RWPE1 (cell line): ENCODE results near the gene RPL10.
A peak's percentile ranks its signal among the peaks of the same experiment; 100 is the strongest.

Source experiments
- CTCF ChIA-PET: fragments of 350-600 bp; sonication (Branson Sonifier 250); formaldehyde crosslinking; extraction: SDS; loops from one replicate; lab custom pipeline; 2021; lab: Yijun Ruan, JAX
- POLR2A ChIA-PET: fragments of 400-600 bp; formaldehyde crosslinking; extraction: SDS; loops from one replicate; lab custom pipeline; 2020; ENCODE audit warnings: antibody characterized with exemption; ENCODE audit not compliant: low non-redundant PET; lab: Yijun Ruan, JAX
- DNase-seq: peaks from one replicate; pipeline ENCODE4 v3.0.0; 2012; ENCODE audit warnings: low spot score
- H3K27ac ChIP-seq: fragments of 450-650 bp; 2 replicates; pipeline ENCODE4 v1.5.1; 2017
- TF ChIP-seq, protein P1 (sequence below): fragments of 450-650 bp; conservative IDR thresholded peaks from 2 replicates; pipeline ENCODE4 v1.5.1; 2017; ENCODE audit warnings: low read depth, mild to moderate bottlenecking

The RPL10 gene

DNA sequence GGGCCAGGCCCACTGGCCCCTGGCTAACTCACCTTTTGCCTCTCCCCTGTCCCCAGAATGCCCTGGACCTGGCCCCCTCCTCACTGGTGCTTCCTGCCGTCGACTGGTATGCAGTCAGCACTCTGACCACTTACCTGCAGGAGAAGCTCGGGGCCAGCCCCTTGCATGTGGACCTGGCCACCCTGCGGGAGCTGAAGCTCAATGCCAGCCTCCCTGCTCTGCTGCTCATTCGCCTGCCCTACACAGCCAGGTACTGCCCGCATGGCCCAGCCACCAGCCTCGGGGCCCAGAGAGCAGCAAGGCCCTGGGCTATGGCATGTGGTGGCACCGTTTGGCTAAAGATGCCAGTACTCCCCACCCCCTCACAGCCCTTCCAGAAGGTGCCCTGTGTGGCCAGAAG lies 34.0 kb downstream of the RPL10 start:
- TF ChIP-seq, protein P1, sequence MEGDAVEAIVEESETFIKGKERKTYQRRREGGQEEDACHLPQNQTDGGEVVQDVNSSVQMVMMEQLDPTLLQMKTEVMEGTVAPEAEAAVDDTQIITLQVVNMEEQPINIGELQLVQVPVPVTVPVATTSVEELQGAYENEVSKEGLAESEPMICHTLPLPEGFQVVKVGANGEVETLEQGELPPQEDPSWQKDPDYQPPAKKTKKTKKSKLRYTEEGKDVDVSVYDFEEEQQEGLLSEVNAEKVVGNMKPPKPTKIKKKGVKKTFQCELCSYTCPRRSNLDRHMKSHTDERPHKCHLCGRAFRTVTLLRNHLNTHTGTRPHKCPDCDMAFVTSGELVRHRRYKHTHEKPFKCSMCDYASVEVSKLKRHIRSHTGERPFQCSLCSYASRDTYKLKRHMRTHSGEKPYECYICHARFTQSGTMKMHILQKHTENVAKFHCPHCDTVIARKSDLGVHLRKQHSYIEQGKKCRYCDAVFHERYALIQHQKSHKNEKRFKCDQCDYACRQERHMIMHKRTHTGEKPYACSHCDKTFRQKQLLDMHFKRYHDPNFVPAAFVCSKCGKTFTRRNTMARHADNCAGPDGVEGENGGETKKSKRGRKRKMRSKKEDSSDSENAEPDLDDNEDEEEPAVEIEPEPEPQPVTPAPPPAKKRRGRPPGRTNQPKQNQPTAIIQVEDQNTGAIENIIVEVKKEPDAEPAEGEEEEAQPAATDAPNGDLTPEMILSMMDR: no peak
- CTCF ChIA-PET: no interaction called here
- POLR2A ChIA-PET: no interaction called here
- no peak for DNase-seq
- peak overlapping the region; percentile 10; the same call in 1 of the 2 replicates for H3K27ac ChIP-seq

DNA sequence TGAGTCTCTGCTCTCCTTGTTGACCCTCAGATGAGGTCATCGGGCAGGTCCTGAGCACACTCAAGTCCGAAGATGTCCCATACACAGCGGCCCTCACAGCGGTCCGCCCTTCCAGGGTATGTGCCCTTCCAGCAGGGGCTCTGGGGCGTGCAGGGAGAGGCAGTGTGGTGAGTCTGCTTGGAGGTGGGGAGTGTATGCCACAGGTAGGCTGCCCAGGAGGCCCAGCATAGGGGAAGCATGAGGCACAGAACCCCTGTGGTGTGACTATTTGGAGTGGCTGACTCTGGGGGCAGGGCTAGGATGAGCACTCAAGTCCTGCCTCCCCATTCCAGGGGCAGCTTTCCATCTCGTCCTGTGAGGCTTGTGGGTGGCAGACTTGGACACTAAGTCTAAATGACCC lies 35.4 kb downstream of the RPL10 start:
- CTCF ChIA-PET: no interaction called here
- POLR2A ChIA-PET: no interaction called here
- TF ChIP-seq, protein P1: no peak
- no peak for DNase-seq
- peak overlapping the region; percentile 12; the same call in 1 of the 2 replicates for H3K27ac ChIP-seq

DNA sequence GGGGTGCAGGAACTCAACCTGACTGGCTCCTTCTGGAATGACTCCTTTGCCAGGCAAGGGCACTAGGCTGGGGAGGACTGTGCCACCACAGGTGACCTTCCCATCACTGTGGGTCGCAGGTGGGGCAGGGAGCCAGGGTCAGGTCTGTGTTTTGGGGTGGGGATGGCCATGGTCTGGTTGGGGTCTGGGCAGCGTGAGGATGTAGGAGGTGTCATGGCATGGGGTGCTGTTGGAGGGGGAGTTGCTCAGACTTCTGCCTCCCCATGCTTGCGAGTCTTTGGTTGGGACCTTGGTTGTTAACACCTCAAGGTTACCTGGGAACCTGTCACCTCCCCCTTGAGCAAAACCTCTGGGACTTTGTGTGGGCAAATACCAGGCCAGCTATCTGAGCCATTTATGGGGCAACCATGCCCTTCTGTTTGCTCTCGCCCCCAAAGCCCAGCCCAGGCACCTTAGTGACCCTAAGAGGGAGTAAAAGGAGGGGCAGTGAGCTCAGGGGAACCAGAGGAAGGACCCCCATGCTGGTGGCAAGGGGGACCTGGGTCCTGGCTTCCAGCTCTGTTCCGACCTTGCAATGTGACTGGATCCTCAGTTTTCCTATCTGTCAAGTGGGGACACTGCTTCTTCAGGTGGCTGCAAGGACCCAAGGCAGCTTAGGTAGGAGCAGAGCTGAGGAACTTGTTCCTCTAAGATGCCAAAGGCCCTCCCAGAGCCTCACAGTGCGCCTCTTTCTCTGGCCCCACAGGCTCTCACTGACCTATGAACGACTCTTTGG lies 36.4 kb downstream of the RPL10 start:
- POLR2A ChIA-PET: no interaction called here
- H3K27ac ChIP-seq: no peak overlapping the region; the same call in 1 of the 2 replicates
- CTCF ChIA-PET: no interaction called here
- no peak for DNase-seq
- TF ChIP-seq, protein P1: no peak

DNA sequence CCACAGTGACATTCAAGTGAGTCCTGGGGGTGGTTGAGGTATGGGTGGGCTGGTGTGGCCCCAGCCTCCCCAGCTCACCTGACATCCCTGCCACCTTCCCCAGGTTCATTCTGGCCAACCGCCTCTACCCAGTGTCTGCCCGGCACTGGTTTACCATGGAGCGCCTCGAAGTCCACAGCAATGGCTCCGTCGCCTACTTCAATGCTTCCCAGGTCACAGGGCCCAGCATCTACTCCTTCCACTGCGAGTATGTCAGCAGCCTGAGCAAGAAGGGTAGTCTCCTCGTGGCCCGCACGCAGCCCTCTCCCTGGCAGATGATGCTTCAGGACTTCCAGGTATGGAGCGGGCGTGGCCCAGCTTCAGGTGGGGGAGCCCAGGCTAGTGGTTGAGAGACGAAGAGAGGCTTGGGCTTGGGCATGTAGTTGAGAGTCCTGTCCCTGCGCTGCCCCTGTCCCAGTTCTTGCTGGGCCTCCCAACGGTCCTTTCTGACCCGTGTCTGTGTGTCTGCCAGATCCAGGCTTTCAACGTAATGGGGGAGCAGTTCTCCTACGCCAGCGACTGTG lies 37.1 kb downstream of the RPL10 start:
- peak overlapping the region; percentile 83 for H3K27ac ChIP-seq
- POLR2A ChIA-PET: interaction anchor here (0.5 kb wide), 1 partner anchor 51 kb away, joined by 5 read pairs; no protein-coding TSS in a partner anchor
- TF ChIP-seq, protein P1: no peak
- CTCF ChIA-PET: interaction anchor here (0.6 kb wide), 1 partner anchor 15 kb away, joined by 3 read pairs; no protein-coding TSS in a partner anchor
- DNase-seq: no peak

DNA sequence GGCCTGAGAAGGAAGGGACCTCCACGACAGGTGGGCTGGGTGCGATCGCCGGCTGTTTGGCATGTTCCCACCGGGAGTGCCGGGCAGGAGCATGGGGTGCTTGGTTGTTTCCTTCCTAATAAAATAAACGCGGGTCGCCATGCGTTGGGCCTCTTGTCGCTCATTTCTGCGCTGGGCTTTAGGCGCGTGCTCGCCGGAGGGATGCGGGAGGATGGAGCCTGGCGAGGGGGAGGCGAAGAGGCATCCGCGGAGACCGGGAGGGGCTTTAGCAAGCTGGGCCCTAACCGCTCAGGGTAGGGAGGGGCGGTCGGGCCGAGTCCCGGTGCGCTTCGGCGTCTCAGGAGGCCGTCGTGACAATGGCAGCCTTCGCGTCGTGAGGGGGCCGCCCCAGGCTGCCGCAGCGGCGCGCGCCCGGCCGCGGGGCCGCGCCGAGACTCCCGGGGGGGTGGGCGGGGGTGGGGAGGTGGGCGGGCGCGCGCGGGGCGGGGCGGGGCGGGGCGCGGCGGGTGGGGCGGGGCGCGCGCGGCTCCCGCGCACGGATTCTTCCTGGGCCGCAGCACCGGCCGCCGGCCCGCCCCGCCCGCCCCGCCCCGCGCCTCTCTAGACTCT lies 38.3 kb downstream of the RPL10 start:
- CTCF ChIA-PET: no interaction called here
- H3K27ac ChIP-seq: peak overlapping the region; percentile 83
- POLR2A ChIA-PET: no interaction called here
- peak; percentile 44 for DNase-seq
- TF ChIP-seq, protein P1: no peak

DNA sequence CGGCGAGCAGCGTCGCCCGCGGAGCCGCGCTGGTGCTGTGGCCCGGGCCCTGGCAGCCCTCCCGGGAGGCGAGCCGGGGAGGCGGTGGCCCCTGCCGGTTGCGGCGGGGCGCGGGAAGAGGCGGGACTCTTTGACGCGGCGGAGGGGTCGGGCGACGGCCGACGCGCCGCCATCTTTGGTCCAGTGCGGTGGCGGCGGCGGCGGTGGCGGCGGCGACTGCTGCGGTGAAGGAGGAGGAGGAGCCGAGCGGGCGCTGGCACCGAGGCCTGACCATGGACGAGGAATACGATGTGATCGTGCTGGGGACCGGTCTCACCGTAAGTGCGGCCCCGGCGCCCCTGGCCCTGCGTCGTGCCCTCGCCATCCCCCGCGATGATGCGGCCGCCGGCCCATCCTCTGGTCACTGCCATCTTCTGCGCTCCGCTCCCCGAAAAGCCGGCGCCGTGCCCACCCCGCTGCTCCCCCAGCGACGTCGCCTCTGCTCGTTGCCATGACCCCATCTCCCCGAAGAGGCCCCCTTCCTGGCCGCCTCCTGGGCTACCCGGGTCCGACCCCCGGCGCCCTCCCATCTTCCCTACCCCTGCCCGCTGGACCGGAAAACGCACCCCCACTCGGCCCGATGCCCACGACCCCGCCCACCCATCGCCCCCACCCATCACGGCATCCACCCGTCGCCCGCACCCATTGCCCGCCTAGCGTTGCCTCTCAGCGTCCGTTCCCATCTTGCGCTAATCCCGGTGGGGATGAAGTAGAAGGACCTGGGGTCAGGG lies 39.0 kb downstream of the RPL10 start, which contains the start of gene GDI1:
Gene GDI1, plus strand, starts transcription at position 172 of the 770 bp plus-strand sequence. Its CDS starts 101 bp downstream, at position 273.
- TF ChIP-seq, protein P1: no peak
- peak within 1 kb of the TSS; percentile 83 for H3K27ac ChIP-seq
- CTCF ChIA-PET: no interaction called here
- no peak for DNase-seq
- POLR2A ChIA-PET: no interaction called here
